GM12875 (cell line): ENCODE measurements around the gene ZBTB34.
A peak's percentile ranks its signal among the peaks of the same experiment; 100 is the strongest.

Experiments used
- H3K4me3 ChIP-seq: one replicate; pipeline ENCODE4 v1.5.1; 2011; ENCODE audit warnings: low read depth, low read length, control low read depth
- CTCF ChIP-seq: IDR thresholded peaks from 2 replicates; pipeline ENCODE4 v1.5.1; 2011; ENCODE audit warnings: low read depth, mild to moderate bottlenecking, control low read depth, inconsistent platforms, low read length, moderate library complexity, borderline replicate concordance; ENCODE audit not compliant: insufficient read depth

ZBTB34 gene

DNA sequence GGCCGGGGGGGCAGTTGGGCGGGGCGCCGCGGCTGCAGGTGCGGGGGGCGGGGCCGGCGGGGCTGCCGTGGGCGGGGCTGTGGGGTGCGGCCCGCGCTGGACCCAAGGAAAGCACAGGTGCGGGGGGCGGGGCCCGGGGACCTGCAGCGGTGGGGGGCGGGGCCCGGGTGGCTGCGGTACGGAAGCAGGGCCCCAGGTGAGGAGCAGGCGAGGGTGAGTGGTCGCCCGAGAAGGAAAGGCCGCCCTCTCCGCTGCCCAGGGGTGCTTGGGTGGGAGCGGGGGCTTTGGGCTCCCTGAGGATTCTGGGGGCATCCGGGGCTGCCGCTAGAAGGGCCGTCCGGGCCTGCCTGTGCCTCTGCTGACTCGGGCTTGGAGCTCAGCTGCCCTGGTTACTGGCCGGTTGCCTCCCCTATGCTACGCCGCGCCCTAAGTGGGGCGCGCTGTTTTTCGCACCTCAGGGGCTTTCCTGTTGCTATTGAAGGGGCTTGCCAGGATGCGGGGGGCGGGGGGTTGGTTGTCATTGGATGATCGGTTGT, 54.9 kb downstream of the ZBTB34 start:
- H3K4me3 ChIP-seq = peak overlapping the region; percentile 23
- no peak for TF ChIP-seq CTCF

DNA sequence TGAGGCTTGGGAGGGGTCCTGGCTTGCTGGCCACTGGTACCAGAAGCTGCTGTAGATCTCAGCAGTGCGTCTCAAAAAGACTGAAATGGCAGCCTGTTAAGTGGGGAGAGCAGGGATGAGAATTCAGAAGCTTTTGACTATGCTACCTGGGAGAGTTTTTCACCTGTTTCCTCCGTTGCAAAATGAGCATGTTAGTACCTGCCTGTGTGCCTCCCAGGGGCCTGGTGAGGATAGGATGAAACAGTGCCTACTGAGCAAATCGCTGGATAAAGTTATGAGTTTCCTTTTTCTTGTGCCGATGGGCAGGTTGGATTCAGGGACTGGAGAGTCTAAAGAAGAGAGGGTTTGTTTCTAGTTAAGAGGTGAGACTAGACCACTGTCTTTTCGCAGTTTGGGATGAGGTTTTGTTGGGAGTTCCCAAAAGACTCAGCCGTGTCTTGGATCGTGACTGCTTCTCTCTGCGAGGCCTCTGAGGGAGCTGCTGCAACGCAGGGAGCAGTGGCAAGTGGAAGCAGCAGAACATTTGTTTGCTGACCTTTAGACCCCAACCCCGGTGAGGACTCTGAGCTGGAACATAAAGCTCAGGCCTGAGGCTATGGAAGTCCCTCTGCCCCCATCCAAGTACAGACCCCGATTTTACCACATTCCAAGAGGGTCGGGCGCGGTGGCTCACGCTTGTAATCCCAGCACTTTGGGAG, 55.6 kb downstream of the ZBTB34 start:
- no peak overlapping the region for H3K4me3 ChIP-seq
- no peak for TF ChIP-seq CTCF

GRCh38 chr9:126916909-126917308, 56.5 kb downstream of the ZBTB34 start:
- H3K4me3 ChIP-seq = no peak overlapping the region

DNA sequence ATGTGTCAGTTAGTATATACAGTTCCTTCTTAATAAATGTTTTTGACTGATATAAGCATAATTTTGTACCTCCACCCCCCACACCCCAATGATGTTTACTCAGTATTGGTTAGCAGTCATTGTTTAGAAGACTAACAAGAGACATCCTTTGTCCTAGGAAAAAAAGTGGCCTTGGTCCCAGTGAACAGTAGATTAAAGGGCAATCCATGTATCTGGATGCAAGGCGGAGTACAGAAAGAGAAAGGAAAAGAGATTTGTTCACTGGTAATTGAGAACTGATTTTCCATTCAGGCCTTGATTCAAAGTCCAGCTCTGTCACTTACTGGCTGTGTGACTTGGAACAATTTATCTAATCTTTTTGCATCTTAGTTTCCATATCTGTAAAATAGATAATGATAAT, 58.8 kb downstream of the ZBTB34 start:
- no peak for TF ChIP-seq CTCF
- H3K4me3 ChIP-seq = no peak overlapping the region

More at GRCh38 chr9:126916909-126917308, 56.5 kb downstream of the ZBTB34 start:
- 0 out of 2 replicates have a peak, but pooled peaks have one; percentile 27 for TF ChIP-seq CTCF

GRCh38 chr9:126925876-126926275, 65.4 kb downstream of the ZBTB34 start:
- H3K4me3 ChIP-seq = no peak overlapping the region
- TF ChIP-seq CTCF = no peak

- H3K4me3 ChIP-seq = no peak overlapping the region
- TF ChIP-seq CTCF = no peak
Observed at GRCh38 chr9:126926364-126926763, 65.9 kb downstream of the ZBTB34 start.

DNA sequence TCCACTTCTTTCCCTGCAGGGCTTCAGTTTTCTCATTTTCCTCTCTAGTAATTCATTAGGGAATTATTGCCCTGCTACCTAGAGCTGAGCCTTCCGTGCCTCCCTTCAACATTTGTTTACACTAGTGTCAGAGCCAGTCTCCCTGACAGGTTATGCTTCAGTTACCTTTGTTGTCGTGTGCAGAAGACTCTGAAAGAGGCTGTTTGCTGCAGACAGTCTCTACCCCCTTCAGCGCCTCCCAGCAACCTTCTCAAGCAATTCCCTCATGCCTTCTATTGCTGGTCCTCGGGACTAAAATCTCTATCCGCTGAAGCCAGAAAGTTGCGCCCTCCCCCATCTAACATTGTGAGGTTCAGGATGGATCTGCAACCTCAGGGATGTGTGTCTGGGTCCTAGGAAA, 67.0 kb downstream of the ZBTB34 start:
- TF ChIP-seq CTCF = no peak
- H3K4me3 ChIP-seq = no peak overlapping the region
